ENCODE results near the gene MUSTN1.

MUSTN1 gene

DNA sequence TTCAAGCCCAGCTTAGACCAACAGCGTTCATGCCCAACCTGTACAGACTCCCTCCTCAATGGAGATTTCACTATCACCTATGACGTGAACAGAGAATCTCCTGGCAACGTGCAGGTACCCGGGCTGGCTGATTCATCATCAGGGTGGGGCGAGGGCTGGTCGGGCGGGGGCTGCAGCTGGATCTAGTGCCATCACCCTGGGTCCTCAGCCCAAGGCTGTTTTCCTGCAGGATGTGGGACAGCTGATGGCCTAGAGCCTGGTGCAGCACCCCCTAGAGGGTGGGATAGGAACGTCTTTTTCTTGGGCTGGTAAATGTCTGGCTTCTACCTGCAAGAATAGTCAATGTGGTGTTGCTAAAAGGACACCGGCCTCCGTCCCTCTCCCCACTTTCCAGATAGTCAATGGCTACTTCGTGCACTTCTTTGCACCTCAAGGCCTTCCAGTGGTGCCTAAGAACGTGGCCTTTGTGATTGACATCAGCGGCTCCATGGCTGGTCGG is 35.8 kb downstream of the MUSTN1 start:
- peak; percentile 35 for DNase-seq

DNA sequence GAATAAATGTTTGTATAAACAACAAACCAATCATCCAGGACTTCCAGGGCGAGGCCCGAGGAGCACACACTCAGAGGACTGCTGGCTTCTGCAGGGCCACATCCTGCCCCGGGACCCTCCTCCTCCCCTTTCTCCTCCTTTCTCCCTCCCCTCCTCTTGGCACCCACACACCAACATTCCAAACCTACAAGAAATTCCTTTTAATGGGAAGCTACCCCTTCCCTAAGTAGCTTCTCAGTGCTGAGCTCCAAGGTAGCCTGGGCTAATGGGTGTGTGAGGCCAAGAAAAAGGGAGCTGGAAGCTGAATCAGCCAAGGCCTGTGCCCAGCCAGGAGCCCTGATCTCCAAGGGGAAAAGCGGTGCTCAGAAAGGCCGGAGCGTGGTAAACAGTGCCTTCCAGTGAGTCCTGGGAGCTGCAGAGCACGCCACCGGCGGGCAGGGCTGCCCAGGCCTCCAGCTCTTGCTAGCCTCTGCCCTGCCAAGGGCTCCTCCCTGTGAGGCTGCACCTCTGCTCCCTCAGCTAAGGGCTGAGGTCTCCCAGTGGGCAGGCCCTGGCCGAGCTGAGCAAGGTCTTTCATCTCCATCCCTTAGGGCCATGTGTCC is 36.3 kb downstream of the MUSTN1 start:
- DNase-seq: no peak

DNA sequence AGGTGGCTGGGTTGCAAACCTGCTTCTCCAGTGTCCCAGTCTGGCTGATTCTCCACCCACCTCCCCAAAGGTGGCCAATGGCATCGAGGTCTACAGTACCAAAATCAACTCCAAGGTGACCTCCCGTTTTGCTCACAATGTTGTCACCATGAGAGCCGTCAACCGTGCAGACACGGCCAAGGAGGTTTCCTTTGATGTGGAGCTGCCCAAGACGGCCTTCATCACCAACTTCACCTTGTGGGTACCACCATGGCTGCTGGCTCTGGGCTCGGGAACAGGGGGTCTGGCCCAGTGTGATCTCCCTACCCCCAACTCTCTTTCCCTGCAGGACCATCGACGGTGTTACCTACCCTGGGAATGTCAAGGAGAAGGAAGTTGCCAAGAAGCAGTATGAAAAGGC is 38.4 kb downstream of the MUSTN1 start:
- no peak for DNase-seq

DNA sequence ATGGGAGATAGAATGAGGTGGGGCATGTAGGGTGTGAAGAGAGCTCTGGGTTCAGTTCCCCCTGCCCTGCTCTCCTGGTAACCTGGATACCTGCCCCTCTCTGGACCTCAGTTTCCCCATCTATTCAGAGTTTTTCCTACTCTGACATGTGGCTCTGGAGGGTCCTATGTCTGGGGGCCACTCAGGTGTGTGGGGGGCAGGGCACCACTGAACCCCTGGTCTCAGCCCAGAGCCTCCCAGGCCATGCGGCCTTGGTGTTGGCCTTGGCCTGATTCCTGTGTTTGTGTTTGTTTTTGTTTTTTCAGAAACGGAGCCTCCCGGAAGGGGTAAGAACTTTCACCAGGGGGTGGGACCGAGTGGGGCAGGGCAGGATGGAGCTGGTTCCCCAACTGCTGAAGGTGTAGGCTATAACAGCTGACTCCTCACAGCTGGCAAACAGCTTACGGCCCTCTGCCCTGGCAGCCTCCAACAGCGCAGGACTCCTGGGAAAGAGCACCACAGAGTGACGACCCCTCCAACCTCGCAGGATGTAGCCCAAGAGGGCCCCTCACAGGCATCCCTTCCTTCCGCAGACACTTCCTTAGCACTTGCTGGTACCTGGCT is 39.4 kb downstream of the MUSTN1 start:
- no peak for DNase-seq

DNA sequence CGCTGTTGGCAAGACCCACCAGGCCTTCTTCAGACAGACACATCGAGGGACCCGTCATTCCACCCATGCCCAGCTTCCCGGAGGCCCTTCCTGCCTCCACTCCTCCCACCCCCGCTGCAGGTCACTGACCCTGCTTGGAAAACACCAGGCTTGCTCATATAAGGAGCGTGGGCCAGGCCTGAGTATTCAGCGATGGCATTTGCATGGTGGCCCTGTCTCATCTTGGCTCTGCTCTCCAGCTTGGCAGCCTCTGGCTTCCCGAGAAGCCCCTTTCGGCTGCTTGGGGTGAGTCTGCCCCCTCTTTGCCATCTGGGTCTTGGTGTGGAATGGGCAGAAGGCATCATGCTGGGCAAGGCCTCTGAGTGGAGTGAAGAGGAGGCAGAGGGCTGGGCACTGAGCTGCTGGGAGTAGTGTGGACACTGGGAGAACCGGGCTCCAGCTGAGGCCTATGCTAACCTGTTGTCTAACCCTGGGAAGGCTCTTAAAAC is 40.2 kb downstream of the MUSTN1 start, which contains the start of gene ITIH3:
ITIH3 (plus strand) TSS at position 185 of the 488 bp plus-strand sequence; CDS start at position 193, 8 bp downstream.
- no peak for DNase-seq

DNA sequence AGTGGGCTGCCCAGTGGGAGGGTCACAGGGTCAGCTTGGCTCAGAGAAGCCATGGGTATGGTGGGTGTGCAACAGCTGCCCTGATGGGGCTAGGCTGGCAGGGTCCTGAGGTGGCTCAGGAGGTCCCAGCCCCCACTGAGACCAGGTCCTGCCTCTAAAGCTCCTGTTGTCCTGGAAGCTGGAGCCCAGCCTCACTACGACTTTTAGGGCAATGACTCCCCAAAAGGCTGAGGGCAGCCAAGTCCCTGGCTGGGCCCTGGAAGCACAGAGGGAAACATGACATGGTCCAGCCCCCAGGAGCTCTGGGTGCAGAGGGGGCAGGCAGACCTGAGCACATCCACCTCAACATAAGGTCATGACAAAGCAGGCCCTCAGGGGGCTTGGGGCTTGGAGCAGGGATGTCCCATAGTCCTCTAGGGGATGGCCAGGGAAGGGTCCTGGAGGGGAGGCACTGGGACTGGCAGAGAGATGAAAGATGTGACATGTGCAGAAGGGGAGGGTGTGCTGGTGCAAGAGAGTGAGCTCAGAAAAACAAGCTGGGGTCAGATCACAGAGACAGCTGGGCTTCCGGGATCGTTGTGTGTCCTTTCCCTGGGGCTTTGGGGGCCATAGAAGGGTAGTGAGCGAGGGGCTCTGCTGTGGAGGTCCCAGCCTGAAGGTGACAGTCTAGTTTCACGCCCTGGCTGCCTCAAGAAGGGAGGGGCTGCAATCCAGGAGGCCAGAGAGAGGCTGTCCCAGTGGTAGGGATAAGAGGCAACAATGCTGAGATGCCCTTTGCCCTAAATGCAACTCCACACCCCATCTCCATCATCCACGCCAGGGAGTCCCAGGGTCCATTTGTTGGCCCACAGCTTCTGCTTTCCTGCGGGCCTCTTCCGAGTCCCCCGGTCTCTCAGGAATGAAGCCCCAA is 40.9 kb downstream of the MUSTN1 start:
- DNase-seq: no peak

DNA sequence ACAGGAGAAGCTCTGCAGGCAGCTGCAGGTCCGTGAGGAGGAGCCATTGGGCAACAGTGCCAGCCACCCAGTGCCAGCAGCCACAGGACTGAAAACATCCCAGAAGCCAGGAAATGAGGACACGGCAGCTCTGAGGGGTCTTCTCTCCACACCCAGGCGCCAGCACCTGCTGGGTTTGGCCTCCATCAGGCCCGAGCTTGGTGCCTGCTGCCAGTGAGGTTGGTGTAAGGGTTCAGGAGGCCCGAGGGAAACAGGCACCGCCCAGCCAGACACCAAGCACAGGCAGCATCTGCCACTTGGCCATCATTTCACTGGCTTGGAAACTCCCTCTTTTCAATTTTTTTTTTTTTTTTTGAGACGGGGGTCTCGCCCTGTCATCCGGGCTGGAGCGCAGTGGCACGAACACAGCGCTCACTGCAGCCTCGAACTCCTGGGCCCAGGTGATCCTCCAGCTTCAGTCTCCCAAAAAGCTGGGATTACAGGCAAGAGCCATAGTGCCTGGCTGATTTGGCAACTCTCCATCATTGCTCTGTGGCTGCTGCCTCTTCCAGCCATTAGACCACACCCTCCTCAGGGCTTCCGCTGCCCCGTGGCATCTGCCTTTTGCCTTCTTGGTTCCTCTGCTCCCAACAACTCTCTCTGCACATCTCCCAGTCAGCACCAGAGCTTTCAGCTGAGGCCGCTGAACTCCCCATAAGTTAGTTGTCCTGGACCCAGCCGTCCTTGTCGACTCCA is 41.7 kb downstream of the MUSTN1 start:
- no peak for DNase-seq

DNA sequence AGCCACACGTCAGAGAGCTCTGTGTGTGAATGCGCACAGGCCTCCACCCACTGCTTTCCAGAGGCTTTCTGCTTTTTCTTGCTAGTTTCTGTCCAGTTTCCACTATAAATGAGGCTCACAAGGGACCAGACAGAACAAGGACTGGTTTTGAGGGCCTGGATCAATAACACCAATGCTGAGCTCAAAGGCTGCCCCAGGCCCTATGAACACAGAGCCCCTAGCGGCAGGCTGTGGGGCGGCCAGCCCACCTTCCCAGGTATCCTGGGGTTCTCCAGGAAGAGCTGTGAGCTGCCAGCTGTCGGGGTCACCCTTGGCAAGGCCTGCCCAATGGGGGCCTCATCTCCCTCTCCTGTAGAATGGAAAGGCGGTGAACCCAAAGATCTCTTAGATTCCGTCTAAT is 42.4 kb downstream of the MUSTN1 start:
- no peak for DNase-seq

DNA sequence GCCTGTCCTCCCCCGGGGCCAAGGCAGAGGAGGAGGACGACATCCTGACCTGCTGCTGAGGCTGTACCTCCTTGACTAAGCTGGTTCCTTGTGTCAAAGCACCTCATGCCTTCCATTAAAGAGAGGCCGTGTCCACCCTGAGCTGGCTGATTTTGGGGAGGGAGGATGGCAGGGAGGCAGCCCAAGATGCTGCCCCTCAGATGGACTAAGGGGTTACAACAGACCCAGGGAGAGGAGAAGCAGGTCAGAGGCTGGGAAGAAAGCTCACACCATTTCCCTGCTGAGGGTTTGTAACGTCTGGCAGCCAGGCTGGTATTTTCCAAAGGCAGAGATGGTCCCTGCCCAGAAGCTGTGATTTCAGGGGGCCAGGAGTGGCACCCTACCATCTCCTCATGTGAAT is 42.9 kb downstream of the MUSTN1 start:
- DNase-seq: no peak

DNA sequence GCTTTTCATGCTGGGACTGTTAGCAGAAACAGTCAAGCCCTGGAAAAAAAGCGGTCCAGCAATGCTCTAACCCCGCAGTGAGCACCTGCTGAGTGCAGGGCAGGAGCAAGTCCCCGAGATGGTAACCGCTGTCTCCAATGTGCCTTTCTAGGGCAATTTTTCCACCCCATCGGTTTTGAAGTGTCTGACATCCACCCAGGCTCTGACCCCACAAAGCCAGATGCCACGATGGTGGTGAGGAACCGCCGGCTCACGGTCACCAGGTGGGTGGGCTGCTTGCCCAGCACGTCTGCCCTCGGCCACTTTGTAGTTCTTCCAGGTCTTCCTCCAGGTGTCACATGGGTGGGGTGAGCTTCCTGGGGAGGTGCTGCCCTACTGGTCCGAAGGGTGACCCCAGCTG is 43.5 kb downstream of the MUSTN1 start:
- no peak for DNase-seq

DNA sequence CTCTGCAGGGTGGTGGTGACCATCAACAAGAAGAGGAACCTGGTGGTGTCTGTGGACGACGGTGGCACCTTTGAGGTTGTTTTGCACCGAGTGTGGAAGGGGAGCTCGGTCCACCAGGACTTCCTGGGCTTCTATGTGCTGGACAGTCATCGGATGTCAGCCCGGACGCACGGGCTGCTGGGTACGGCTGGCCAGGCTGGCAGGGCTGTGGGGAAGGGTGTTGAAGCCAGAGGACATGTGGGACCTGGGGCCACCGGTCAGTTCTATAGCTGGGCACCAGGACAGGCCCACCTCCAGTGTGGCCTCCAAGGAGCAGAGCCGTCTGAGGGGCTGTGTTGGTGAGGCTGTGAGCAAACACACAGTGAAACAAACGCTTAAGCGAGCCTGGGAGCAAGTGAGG is 44.1 kb downstream of the MUSTN1 start:
- no peak for DNase-seq

DNA sequence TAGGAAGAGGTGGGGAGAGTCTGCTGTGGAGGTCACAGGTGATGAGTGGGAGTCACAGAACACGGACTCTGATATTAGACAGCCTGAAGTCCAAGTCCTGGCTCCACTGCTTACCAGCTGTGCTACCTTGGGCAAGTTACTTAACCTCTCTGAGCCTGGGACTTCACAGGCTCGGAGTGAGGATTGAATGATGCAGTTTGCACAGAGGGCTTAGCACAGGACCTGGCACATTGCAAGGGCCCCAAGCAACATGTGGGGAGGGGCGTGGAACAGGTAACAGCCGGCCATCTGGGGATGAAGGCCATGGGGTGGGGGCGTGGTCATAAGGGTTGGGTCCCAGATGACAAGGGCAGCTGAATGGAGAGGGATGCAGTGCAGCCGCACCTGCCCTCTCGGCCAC is 44.5 kb downstream of the MUSTN1 start:
- DNase-seq: no peak

DNA sequence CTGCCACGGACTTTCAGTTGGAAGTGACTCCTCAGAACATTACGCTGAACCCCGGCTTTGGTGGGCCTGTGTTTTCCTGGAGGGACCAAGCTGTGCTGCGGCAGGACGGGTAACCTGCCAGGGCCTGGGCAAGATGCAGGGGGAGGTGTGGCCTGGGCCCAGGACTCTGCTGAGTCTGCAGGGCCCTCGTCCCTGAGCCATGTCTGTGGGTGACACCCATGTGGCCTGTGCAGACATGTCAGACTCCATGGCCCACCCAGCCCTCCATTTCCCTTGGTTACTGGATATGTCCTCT is 45.1 kb downstream of the MUSTN1 start:
- DNase-seq: no peak

DNA sequence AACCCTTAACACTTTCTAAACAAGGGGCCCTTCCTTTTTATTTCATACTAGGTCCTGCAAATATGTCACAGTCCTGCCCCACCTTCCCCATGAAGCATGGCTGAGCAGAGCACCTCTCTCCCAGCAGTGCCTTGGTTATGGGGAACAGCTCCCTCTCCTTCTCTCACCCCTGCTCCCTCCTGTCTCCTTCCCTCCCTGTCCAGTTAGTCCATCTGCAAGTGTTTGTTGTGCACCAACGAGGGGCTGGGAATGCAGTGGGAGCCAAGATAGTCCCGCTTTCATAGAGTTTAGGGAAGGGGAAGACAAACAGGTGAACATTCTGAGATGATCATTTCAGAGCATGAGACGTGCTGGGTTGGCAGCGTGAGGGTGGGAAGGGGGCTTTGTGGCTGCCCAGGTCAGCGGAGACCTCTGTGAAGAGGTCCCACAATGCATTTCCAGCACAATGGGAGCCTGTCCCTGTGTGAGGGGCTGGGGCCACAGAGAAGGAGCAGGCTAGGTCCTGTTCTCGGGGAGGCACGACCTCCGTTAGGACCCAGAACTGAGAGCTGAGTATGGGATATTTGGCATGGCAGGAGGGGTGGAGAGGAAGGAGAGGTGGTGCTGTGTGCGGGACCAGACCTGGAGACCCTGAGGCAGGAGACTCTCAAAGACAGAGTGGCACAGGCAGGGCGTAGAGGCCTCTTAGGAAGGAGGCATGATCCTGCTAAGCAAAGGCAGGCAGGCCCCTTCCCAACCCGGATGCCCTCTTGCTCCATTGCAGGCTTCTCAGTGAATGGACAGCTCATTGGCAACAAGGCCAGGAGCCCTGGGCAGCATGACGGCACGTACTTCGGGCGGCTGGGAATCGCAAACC is 45.7 kb downstream of the MUSTN1 start:
- no peak for DNase-seq

DNA sequence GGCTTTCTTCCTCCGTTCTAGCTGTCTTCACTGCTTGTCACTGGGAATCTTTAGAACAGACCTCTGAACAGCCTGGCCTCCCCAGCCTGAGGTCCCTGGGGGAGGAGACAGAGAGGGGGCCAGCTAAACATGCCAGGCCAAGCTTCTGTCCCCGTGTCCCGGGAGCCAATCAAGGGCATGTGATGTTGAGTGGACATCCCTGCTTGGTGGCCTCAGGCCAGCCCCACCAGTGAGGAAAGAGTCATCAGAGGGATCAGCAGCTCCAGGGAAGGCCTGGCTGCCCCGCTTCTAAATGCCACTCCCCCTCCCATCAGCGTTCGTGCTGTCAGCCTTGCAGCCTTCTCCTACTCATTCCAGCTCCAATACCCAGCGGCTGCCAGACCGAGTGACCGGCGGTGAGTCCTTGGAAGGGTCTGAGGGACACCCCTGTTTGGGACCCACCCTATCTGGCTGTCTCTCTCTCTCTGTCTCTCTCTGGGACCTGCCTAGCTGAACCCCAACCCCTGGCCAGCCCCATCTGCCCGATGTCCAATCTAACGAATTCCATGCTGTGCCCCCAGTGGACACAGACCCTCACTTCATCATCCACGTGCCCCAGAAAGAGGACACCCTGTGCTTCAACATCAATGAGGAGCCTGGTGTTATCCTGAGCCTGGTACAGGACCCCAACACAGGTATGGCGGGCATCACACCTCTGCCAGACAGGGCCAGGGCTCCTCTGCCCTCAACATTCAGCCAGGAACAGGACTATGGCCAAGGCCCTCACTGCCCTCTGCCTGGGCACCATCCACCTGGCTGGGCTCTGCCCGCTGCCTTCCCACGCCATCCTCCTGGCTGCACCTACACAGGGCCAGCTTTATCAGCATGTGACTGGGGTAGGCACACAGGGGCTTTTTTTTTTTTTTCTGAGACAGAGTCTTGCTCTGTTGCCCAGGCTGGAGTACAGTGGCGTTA is 46.9 kb downstream of the MUSTN1 start:
- DNase-seq: no peak

DNA sequence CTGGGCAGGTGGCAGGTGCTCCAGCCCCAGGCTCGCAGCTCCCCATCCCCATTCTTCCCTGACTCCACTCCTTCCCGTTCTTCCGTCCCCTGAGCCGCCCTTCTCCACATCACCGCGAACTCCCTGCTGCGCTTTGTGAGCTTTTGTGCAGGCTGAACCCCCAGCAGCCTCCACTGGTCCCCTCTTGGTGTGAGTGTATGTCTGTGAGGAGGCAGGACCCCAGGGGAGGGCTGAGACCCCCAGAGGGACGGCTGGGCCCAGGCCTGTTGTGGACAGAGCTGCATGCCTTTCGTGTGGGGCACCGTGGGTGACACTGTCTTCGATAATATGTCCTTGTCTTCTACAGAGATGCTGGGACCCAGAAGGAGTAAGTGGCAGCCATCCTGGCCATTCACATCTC is 47.6 kb downstream of the MUSTN1 start:
- no peak for DNase-seq

DNA sequence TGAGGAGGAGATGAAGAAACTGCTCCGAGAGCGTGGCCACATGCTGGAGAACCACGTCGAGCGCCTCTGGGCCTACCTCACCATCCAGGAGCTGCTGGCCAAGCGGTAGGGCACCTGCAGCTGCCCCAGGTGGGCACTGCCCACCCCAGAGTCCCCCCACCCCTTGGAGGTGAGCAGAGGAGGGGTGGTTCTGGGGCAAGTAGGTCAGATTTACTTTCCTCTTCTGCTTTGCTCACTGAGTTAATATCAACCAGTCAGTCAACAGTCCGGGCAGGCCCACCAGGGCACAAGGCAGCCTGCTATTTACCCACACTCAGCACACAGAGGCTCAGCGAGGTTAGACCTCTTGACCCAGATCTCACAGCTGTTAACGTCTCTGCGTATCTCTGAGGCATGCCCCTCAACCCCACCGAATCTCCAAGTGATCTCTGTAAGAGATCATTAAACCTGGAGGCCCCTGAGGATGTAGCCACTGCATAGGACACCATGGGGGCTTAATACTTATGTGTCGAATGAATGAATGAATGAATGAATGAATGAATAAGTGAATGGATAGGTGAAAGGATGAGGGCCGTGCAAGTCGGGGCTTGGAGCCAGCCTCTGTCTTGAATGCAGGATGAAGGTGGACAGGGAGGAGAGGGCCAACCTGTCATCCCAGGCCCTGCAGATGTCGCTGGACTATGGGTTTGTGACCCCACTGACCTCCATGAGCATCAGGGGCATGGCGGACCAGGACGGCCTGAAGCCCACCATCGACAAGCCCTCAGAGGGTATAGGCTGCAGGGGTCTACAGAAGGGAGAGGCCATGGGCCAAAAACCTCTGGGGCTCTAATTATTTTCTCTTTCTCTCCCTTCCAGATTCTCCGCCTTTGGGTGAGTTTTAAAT is 48.2 kb downstream of the MUSTN1 start:
- DNase-seq: no peak

DNA sequence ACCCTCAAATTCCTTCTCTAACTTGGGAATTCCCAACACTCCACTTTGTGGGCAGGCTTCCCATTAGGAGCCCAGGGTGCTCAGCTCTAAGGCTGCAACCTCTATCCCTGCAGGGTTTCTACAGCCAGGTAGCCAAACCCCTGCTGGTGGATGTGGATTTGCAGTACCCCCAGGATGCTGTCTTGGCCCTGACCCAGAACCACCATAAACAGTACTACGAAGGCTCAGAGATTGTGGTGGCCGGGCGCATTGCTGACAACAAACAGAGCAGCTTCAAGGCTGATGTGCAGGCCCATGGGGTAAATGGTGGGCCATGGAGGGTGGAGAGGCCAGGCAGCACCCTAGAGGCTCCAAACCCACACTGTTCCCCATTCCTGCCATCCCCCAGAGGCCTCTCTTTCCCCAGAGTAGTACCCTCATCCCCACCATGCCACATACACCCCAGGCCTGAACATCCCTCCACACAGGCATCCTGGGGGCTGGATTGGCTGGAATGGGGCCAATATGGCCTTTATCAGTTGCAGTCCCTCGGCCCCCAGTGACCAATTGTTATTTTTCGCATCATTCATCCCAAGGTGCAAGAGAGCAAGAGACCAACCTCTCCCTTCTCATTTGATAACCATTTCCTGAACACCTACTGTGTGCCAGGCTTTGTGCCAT is 49.8 kb downstream of the MUSTN1 start:
- no peak for DNase-seq

DNA sequence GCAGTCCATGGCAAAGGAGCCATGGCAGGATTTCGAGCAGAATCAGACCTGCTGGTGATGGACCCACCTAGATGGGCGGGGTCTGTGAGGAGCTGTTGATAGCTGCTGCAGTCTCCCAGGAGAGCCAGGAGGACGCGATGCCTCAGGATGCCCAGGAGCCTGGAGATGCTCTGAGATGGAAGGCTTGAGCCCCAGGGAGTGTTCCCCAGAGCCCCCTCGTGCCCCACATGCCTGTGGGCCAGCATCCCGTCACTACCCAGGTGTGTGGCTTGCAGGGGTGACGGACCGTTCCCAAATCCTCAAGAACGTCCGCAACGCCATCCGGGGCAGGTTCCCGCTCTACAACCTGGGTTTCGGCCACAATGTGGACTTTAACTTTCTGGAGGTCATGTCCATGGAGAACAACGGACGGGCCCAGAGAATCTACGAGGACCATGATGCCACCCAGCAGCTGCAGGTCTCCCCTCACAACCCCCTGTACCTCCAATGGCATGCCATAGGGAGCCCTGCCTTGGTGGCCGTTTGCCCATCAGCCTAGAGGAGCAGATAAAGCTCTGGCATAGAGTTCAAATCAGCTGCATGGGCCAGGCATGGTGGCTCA is 50.7 kb downstream of the MUSTN1 start:
- no peak for DNase-seq
